CD4-positive, alpha-beta memory T cell (primary cell): ENCODE measurements around the gene MAPK12. TPM values are rescaled to one million over a fixed set of nuclear protein-coding genes. Genes with fewer than 3 reads are reported as not detected.

Source experiments
- CTCF ChIA-PET: fragments of 350-600 bp; sonication (Branson Sonifier 250); formaldehyde crosslinking; loops from one replicate; lab custom pipeline; 2021; ENCODE audit warnings: inconsistent platforms; ENCODE audit not compliant: partially characterized antibody; lab: Charles Lee
- POLR2A ChIA-PET: fragments of 350-600 bp; sonication (Branson Sonifier 250); formaldehyde crosslinking; loops from one replicate; lab custom pipeline; 2021; ENCODE audit not compliant: partially characterized antibody; lab: Charles Lee
- DNase-seq, 5 donors: peaks; one replicate each; pipeline versions ENCODE4 v3.0.0 to v3.0.0-alpha.2; 2020 to 2022; ENCODE audit warnings: mixed read lengths in 1 of 5
- H3K27ac ChIP-seq: one replicate; pipeline ENCODE4 v1.7.0; 2013; ENCODE audit warnings: low read depth, low read length
- H3K27me3 ChIP-seq: 2 replicates; pipeline ENCODE4 v1.7.0; 2013; ENCODE audit warnings: mild to moderate bottlenecking, low read length, moderate library complexity; ENCODE audit not compliant: insufficient read depth
- H3K36me3 ChIP-seq: 2 replicates; pipeline ENCODE4 v1.7.0; 2013; ENCODE audit warnings: mild to moderate bottlenecking, low read length, moderate library complexity; ENCODE audit not compliant: insufficient read depth
- H3K4me1 ChIP-seq: 2 replicates; pipeline ENCODE4 v1.7.0; 2013; ENCODE audit warnings: mild to moderate bottlenecking, low read length, moderate library complexity; ENCODE audit not compliant: insufficient read depth
- H3K4me3 ChIP-seq, 2 donors: one replicate each; pipeline ENCODE4 v1.7.0; 2013; ENCODE audit warnings: low read length in 2 of 2, mild to moderate bottlenecking in 1 of 2
- H3K9me3 ChIP-seq, 2 donors: one replicate each; pipeline ENCODE4 v1.7.0; 2013; ENCODE audit warnings: low read length in 2 of 2, control low read depth in 1 of 2; ENCODE audit not compliant: control insufficient read depth in 1 of 2
- H3K27ac Mint-ChIP-seq, 7 donors: one replicate each; pipeline ENCODE4 v1.8.0; 2020 to 2021; ENCODE audit warnings: mixed read lengths in 7 of 7, mild to moderate bottlenecking in 6 of 7, inconsistent platforms in 3 of 7, moderate library complexity in 3 of 7
- H3K27me3 Mint-ChIP-seq, 2 donors: one replicate each; pipeline ENCODE4 v1.8.0; 2020 to 2021; ENCODE audit warnings: mixed read lengths in 2 of 2
- H3K36me3 Mint-ChIP-seq, 2 donors: one replicate each; pipeline ENCODE4 v1.8.0; 2020 to 2021; ENCODE audit warnings: mixed read lengths in 2 of 2, inconsistent platforms in 1 of 2, mild to moderate bottlenecking in 1 of 2
- H3K4me1 Mint-ChIP-seq, 4 donors: one replicate each; pipeline ENCODE4 v1.8.0; 2020 to 2021; ENCODE audit warnings: mixed read lengths in 4 of 4, mild to moderate bottlenecking in 1 of 4
- H3K4me3 Mint-ChIP-seq, 8 donors: one replicate each; pipeline ENCODE4 v1.8.0; 2020 to 2021; ENCODE audit warnings: mixed read lengths in 8 of 8, mild to moderate bottlenecking in 7 of 8, moderate library complexity in 6 of 8, inconsistent platforms in 3 of 8
- H3K9me3 Mint-ChIP-seq, 8 donors: one replicate each; pipeline ENCODE4 v1.8.0; 2020 to 2021; ENCODE audit warnings: mixed read lengths in 8 of 8, mild to moderate bottlenecking in 5 of 8, inconsistent platforms in 3 of 8, moderate library complexity in 1 of 8
- intact Hi-C: fragments of 100-400 bp; cut with micrococcal nuclease; formaldehyde crosslinking; loops from one replicate; pipeline ENCODE4 v1.15.1; 2023
- polyA plus RNA-seq, 2 donors: library from polyadenylated mRNA; unstranded; fragments of 300-500 nt; fragmentation: Illumina TruSeq; gene quantifications; one replicate each; pipeline ENCODE4 v1.2.3, GENCODE V29; 2021
- total RNA-seq, 2 experiments: library from RNA; stranded (reverse); gene quantifications; one replicate each; pipeline ENCODE4 v1.2.3, GENCODE V29; 2021

The MAPK12 gene
- total and polyA plus RNA-seq, 4 experiments from 2014 or later: 0.05 to 2.9 (median 2.9) TPM; not detected in 1

GRCh38 chr22:50307890-50308596 lies 46.6 kb upstream of the MAPK12 start:
- intact Hi-C loops: loop anchor here (2.0 kb wide), 1 partner anchor 19 kb away; the partner anchor contains the start of gene DENND6B
- POLR2A ChIA-PET: interaction anchor here (0.9 kb wide), 1 partner anchor 313 kb away, joined by 3 read pairs; no protein-coding TSS in a partner anchor
- H3K27me3 ChIP-seq: no peaks in the 10 kb centered on the region
- no peak overlapping the region for H3K27ac ChIP-seq
- no peaks in the 10 kb centered on the region for H3K9me3 Mint-ChIP-seq
- CTCF ChIA-PET: no interaction called here
- H3K36me3 ChIP-seq: no peaks in the 10 kb centered on the region
- H3K4me1 ChIP-seq: peaks cover 5% of the 10 kb centered on the region
- DNase-seq: peak in 1 of 5 donors; percentile 27
- no peaks in the 10 kb centered on the region for H3K36me3 Mint-ChIP-seq
- H3K4me3 Mint-ChIP-seq: peak overlapping the region in 3 of 8 donors; percentile 17 to 39 (median 31)
- no peaks in the 10 kb centered on the region for H3K9me3 ChIP-seq
- H3K27me3 Mint-ChIP-seq: peaks cover 8% of the 10 kb centered on the region in 2 donors
- H3K4me1 Mint-ChIP-seq: peaks cover 2 to 15% (median 4%) of the 10 kb centered on the region in 4 donors
- no peak overlapping the region for H3K4me3 ChIP-seq
- no peak overlapping the region for H3K27ac Mint-ChIP-seq

- Mint-ChIP-seq H3K27ac (no peak within 1 kb of the TSS), H3K36me3 (no peaks in the 10 kb centered on the region), H3K4me3 (peak within 1 kb of the TSS in 3 of 8 donors; percentile 17 to 39 (median 31)), H3K4me1 (peaks cover 2 to 15% (median 4%) of the 10 kb centered on the region in 4 donors), H3K27me3 (peaks cover 8 to 10% of the 10 kb centered on the region in 2 donors), H3K9me3 (no peaks in the 10 kb centered on the region)
- peaks cover 5% of the 10 kb centered on the region for H3K4me1 ChIP-seq
- H3K9me3 ChIP-seq: no peaks in the 10 kb centered on the region
- DNase-seq: peak in 2 of 5 donors; percentile 10 to 20
- no peak within 1 kb of the TSS for H3K4me3 ChIP-seq
- H3K27ac ChIP-seq: no peak within 1 kb of the TSS
- ChIA-PET CTCF (no interaction called here), POLR2A (interaction anchor here (0.8 to 0.9 kb wide), 2 partner anchors 30 to 314 kb away, joined by 3 read pairs; no protein-coding TSS in a partner anchor)
- no peaks in the 10 kb centered on the region for H3K36me3 ChIP-seq
- H3K27me3 ChIP-seq: no peaks in the 10 kb centered on the region
- intact Hi-C loops: loop anchor here (2.0 kb wide), 1 partner anchor 20 kb away; the partner anchor contains the start of gene DENND6B
Measured at GRCh38 chr22:50306753-50307749, 45.6 kb upstream of the MAPK12 start, which contains the start of gene PLXNB2. Gene PLXNB2 (minus strand): TSS chr22:50307646. CDS start chr22:50290584, 17,062 bp downstream.

DNA sequence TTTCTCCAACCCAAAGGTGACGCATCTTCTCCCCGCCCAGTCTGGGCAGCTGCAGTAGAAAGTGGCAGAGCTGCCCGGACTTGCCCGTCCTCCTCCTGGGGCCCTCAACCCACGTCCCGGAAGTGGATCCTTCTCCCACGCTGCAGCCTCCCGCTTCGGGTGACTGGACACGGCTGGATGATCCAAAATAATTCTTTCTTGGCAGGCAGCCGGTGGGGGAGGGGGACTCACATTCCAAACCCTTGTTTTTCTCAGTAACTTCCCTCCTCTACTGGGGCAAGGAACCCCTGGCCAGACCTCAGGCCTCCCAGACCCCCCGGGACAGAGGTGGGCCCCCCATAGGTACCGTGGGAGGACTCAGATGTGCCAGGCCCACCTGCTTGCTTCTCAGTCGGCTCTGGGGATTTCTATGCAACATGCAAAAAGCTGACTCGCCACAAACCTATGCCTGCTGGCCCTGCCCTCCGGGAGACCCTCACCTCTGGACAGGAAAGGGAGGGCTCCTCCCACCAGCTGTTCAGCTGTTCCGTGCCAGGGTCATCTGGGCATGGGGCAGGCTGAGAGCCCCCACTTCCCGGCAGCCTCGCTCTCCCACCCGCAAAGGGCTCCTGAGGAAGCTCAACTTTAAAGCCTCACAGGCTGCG lies 44.6 kb upstream of the MAPK12 start:
- Histone ChIP-seq H3K27ac (no peak overlapping the region), H3K4me1 (peaks cover 5% of the 10 kb centered on the region), H3K27me3 (no peaks in the 10 kb centered on the region), H3K4me3 (no peak overlapping the region), H3K36me3 (no peaks in the 10 kb centered on the region), H3K9me3 (no peaks in the 10 kb centered on the region)
- Mint-ChIP-seq H3K36me3 (no peaks in the 10 kb centered on the region), H3K4me1 (peaks cover 2 to 15% (median 4%) of the 10 kb centered on the region in 4 donors), H3K9me3 (no peaks in the 10 kb centered on the region), H3K4me3 (peak overlapping the region in 6 of 8 donors; percentile 4 to 67 (median 34)), H3K27me3 (peaks cover 10% of the 10 kb centered on the region in 2 donors), H3K27ac (peak overlapping the region in 1 of 7 donors; percentile 56)
- DNase-seq: no peak
- POLR2A ChIA-PET: interaction anchor here (0.8 kb wide), 1 partner anchor 29 kb away, joined by 3 read pairs; no protein-coding TSS in a partner anchor
- intact Hi-C loops: loop anchor here (2.0 kb wide), 1 partner anchor 21 kb away; the partner anchor contains the start of gene DENND6B
- CTCF ChIA-PET: no interaction called here

GRCh38 chr22:50305393-50305922 lies 44.0 kb upstream of the MAPK12 start:
- intact Hi-C loops: no loop called here
- Mint-ChIP-seq H3K27me3 (peaks cover 10% of the 10 kb centered on the region in 2 donors), H3K27ac (no peak overlapping the region), H3K36me3 (no peaks in the 10 kb centered on the region), H3K4me1 (peaks cover 2 to 15% (median 4%) of the 10 kb centered on the region in 4 donors), H3K9me3 (no peaks in the 10 kb centered on the region), H3K4me3 (no peak overlapping the region)
- POLR2A ChIA-PET: no interaction called here
- no peaks in the 10 kb centered on the region for H3K9me3 ChIP-seq
- no peak overlapping the region for H3K4me3 ChIP-seq
- CTCF ChIA-PET: no interaction called here
- no peaks in the 10 kb centered on the region for H3K36me3 ChIP-seq
- H3K4me1 ChIP-seq: peaks cover 5% of the 10 kb centered on the region
- H3K27ac ChIP-seq: no peak overlapping the region
- DNase-seq: no peak
- no peaks in the 10 kb centered on the region for H3K27me3 ChIP-seq

GRCh38 chr22:50304528-50305392 lies 43.3 kb upstream of the MAPK12 start:
- H3K27me3 Mint-ChIP-seq: peaks cover 10% of the 10 kb centered on the region in 2 donors
- H3K27ac ChIP-seq: no peak overlapping the region
- peaks cover 2 to 15% (median 4%) of the 10 kb centered on the region in 4 donors for H3K4me1 Mint-ChIP-seq
- no peaks in the 10 kb centered on the region for H3K27me3 ChIP-seq
- H3K36me3 Mint-ChIP-seq: no peaks in the 10 kb centered on the region
- no peak overlapping the region for H3K27ac Mint-ChIP-seq
- H3K9me3 Mint-ChIP-seq: no peaks in the 10 kb centered on the region
- H3K4me3 Mint-ChIP-seq: peak overlapping the region in 1 of 8 donors; percentile 29
- H3K4me3 ChIP-seq: no peak overlapping the region
- CTCF ChIA-PET: no interaction called here
- H3K4me1 ChIP-seq: peaks cover 5% of the 10 kb centered on the region
- DNase-seq: no peak
- no peaks in the 10 kb centered on the region for H3K36me3 ChIP-seq
- intact Hi-C loops: no loop called here
- POLR2A ChIA-PET: no interaction called here
- no peaks in the 10 kb centered on the region for H3K9me3 ChIP-seq
